Measurements from ENCODE around the gene BYSL.

The BYSL gene

GRCh38 chr6:41896281-41896680 is 25.0 kb upstream of the BYSL start:
- TF ChIP-seq MAX (IDR thresholded peaks at IDR 0.05): no peak
- TF ChIP-seq EGR1 (IDR thresholded peaks at IDR 0.05): no peak
- no peak for TF ChIP-seq FOXM1 (IDR thresholded peaks at IDR 0.05; ENCODE audit: borderline replicate concordance, low read depth)
- TF ChIP-seq CEBPB (IDR thresholded peaks at IDR 0.05): no peak
- no peak for TF ChIP-seq TEAD4 (IDR thresholded peaks at IDR 0.05)
- no peak for TF ChIP-seq NFIC (IDR thresholded peaks at IDR 0.05)
- TF ChIP-seq RAD21 (IDR thresholded peaks at IDR 0.05; ENCODE audit: low read depth): no peak
- TF ChIP-seq ZBTB7A (IDR thresholded peaks at IDR 0.05; ENCODE audit: low read depth): no peak
- TF ChIP-seq TAF1 (IDR thresholded peaks at IDR 0.05; ENCODE audit: low read depth): no peak
- no peak for TF ChIP-seq TCF12 (IDR thresholded peaks at IDR 0.05; ENCODE audit: low read depth)
- no peak for TF ChIP-seq REST (IDR thresholded peaks at IDR 0.05; ENCODE audit: low read depth)
- no peak for TF ChIP-seq YY1 (IDR thresholded peaks at IDR 0.05; ENCODE audit: low read depth)
- no peak for TF ChIP-seq CREB1 (IDR thresholded peaks at IDR 0.05; ENCODE audit: low read depth)
- no peak for TF ChIP-seq EP300 (IDR thresholded peaks at IDR 0.05; ENCODE audit: borderline replicate concordance)
- TF ChIP-seq, protein P1, sequence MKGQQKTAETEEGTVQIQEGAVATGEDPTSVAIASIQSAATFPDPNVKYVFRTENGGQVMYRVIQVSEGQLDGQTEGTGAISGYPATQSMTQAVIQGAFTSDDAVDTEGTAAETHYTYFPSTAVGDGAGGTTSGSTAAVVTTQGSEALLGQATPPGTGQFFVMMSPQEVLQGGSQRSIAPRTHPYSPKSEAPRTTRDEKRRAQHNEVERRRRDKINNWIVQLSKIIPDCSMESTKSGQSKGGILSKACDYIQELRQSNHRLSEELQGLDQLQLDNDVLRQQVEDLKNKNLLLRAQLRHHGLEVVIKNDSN (IDR thresholded peaks at IDR 0.05): no peak

- TF ChIP-seq EGR1 (IDR thresholded peaks at IDR 0.05): no peak
- no peak for TF ChIP-seq RAD21 (IDR thresholded peaks at IDR 0.05; ENCODE audit: low read depth)
- TF ChIP-seq TCF12 (IDR thresholded peaks at IDR 0.05; ENCODE audit: low read depth): no peak
- no peak for TF ChIP-seq EP300 (IDR thresholded peaks at IDR 0.05; ENCODE audit: borderline replicate concordance)
- no peak for TF ChIP-seq NFIC (IDR thresholded peaks at IDR 0.05)
- no peak for TF ChIP-seq YY1 (IDR thresholded peaks at IDR 0.05; ENCODE audit: low read depth)
- no peak for TF ChIP-seq REST (IDR thresholded peaks at IDR 0.05; ENCODE audit: low read depth)
- TF ChIP-seq CEBPB (IDR thresholded peaks at IDR 0.05): no peak
- no peak for TF ChIP-seq ZBTB7A (IDR thresholded peaks at IDR 0.05; ENCODE audit: low read depth)
- TF ChIP-seq, protein P1 (IDR thresholded peaks at IDR 0.05): no peak
- no peak for TF ChIP-seq FOXM1 (IDR thresholded peaks at IDR 0.05; ENCODE audit: borderline replicate concordance, low read depth)
- no peak for TF ChIP-seq CREB1 (IDR thresholded peaks at IDR 0.05; ENCODE audit: low read depth)
- no peak for TF ChIP-seq TEAD4 (IDR thresholded peaks at IDR 0.05)
- TF ChIP-seq MAX (IDR thresholded peaks at IDR 0.05): no peak
- TF ChIP-seq TAF1 (IDR thresholded peaks at IDR 0.05; ENCODE audit: low read depth): no peak
Measured at GRCh38 chr6:41900861-41901260, 20.4 kb upstream of the BYSL start.

- TF ChIP-seq EP300 (IDR thresholded peaks at IDR 0.05; ENCODE audit: borderline replicate concordance) (no peak), RAD21 (IDR thresholded peaks at IDR 0.05; ENCODE audit: low read depth) (peak; percentile 55), TAF1 (IDR thresholded peaks at IDR 0.05; ENCODE audit: low read depth) (no peak), TCF12 (IDR thresholded peaks at IDR 0.05; ENCODE audit: low read depth) (no peak)
Measured at GRCh38 chr6:41901882-41902519, 19.3 kb upstream of the BYSL start.

DNA sequence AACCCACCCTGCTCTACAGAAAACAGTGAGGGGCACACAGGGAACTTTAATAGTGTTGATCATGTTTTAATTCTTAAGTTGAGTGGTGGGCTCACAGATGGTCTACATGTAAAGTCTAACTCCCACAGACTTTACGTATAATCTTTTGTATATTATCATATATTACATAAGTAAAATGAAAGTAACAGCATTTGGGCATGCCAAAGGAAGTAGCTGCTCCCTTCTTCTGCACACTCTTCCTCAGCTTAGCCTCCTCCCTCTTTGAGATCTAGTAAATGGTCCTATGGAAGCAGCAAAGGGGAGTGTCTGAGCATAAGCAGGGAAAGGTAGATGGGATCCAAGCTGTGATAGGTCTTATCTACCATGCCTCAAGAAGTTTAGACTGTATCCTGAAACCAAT is 11.6 kb upstream of the BYSL start:
- TF ChIP-seq MAX (IDR thresholded peaks at IDR 0.05) (no peak), EGR1 (IDR thresholded peaks at IDR 0.05) (no peak), ZBTB7A (IDR thresholded peaks at IDR 0.05; ENCODE audit: low read depth) (no peak), NFIC (IDR thresholded peaks at IDR 0.05) (no peak), TEAD4 (IDR thresholded peaks at IDR 0.05) (no peak), CEBPB (IDR thresholded peaks at IDR 0.05) (no peak), YY1 (IDR thresholded peaks at IDR 0.05; ENCODE audit: low read depth) (no peak), FOXM1 (IDR thresholded peaks at IDR 0.05; ENCODE audit: borderline replicate concordance, low read depth) (no peak), RAD21 (IDR thresholded peaks at IDR 0.05; ENCODE audit: low read depth) (no peak), EP300 (IDR thresholded peaks at IDR 0.05; ENCODE audit: borderline replicate concordance) (no peak), CREB1 (IDR thresholded peaks at IDR 0.05; ENCODE audit: low read depth) (no peak), TCF12 (IDR thresholded peaks at IDR 0.05; ENCODE audit: low read depth) (no peak)
- TF ChIP-seq, protein P1 (IDR thresholded peaks at IDR 0.05): no peak

DNA sequence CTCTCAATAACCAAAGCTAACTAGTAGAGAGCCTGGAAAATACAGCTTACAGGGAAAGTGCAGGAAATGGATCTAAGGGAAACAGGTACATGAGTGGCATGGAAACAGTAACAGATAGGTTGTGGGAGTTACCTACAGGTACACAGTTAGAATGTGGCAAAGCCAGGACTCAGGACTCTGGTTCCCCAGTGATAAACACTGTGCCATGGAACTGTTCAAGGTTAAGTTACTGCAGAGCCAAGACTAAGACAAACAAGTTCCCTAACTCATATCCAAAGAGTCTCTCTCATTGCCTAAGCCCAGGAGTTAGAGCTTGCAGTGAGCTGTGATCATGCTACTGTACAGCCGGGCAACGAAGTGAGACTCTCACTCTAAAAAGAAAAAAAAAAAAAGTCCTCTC is 7.0 kb upstream of the BYSL start:
- TF ChIP-seq CEBPB (IDR thresholded peaks at IDR 0.05): no peak

All from Ishikawa (cell line).